ENCODE data around the gene SCYGR1. TPM values are rescaled to one million over a fixed set of nuclear protein-coding genes. Genes with fewer than 3 reads are reported as not detected.
A peak's percentile ranks its signal among the peaks of the same experiment; 100 is the strongest.

The SCYGR1 gene
- total and polyA plus RNA-seq, 5 donors from 2014 or later: not detected

DNA sequence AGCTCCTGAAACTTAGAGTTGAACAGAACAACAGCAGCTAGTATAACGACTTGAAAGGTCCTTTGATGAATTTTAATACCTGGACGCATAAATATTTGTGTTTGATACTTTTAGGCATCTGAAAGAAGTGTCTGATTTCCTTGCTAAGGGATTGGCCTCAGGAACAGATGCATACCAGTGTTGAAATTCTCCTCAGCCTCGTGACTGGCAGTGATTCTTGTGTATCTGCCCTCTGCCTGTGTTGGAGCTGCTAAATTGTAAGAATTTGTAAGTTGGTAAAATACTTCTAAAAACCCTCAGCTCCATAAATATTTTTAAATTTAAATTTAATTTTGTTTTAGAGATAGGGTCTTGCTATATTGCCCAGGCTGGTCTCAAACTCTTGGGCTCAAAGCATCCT is 22.4 kb upstream of the SCYGR1 start:
- Mint-ChIP-seq H3K27ac (no peak overlapping the region), H3K9me3 (no peaks in the 10 kb centered on the region), H3K4me3 (no peak overlapping the region), H3K4me1 (peaks cover 0 to 38% (median 17%) of the 10 kb centered on the region in 4 donors), H3K27me3 (no peaks in the 10 kb centered on the region), H3K36me3 (no peaks in the 10 kb centered on the region)
- no peak for ATAC-seq (ENCODE audit: low read depth in 2 of 2)
- no peaks in the 10 kb centered on the region for H3K9me3 ChIP-seq (ENCODE audit: control insufficient read depth in 2 of 2, low read length in 2 of 2)
- no peak overlapping the region for H3K4me3 ChIP-seq (ENCODE audit: low read depth, low read length)
- no peak for DNase-seq
- peaks cover 4% of the 10 kb centered on the region for H3K4me1 ChIP-seq (ENCODE audit: control insufficient read depth, insufficient read depth, low read length, poor library complexity, severe bottlenecking)
- no peaks in the 10 kb centered on the region for H3K36me3 ChIP-seq (ENCODE audit: control insufficient read depth, insufficient read depth, low read length)
- no peaks in the 10 kb centered on the region for H3K27me3 ChIP-seq (ENCODE audit: control insufficient read depth, insufficient read depth, low read length)
- H3K27ac ChIP-seq (ENCODE audit: insufficient read depth, low read length, poor library complexity, severe bottlenecking): no peak overlapping the region

DNA sequence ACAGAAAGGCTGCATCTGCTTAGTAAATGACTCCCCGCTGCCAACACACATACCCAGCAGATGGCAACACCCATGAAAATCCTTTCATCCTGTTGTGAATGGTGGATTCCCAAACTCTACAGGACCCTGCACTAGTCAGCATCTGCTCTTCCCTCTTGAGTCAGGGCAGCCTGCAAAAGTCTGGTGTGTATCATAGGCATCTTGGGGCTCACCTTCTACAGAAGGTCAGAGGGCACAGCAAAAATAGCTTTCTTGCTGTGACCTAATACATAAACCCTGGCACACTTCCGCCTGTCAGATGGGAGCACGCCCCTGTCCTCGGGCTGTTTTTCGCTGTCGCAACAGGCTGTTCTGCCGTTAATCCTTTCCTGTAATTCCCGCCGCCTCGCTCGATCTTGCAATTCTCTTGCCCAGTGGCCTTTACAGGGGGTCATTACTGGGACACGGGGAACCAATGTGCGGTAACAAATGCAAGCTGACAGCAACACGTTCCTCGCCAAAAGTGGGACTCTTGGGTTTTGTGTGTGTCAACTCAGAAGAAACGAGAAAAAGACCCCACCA is 19.9 kb upstream of the SCYGR1 start:
- no peak for DNase-seq
- ATAC-seq (ENCODE audit: low read depth in 2 of 2): no peak
- Mint-ChIP-seq H3K9me3 (no peaks in the 10 kb centered on the region), H3K27me3 (no peaks in the 10 kb centered on the region), H3K36me3 (no peaks in the 10 kb centered on the region), H3K4me3 (no peak overlapping the region), H3K27ac (no peak overlapping the region), H3K4me1 (peaks cover 0 to 31% (median 14%) of the 10 kb centered on the region in 4 donors)
- no peak overlapping the region for H3K27ac ChIP-seq (ENCODE audit: insufficient read depth, low read length, poor library complexity, severe bottlenecking)
- peaks cover 4% of the 10 kb centered on the region for H3K4me1 ChIP-seq (ENCODE audit: control insufficient read depth, insufficient read depth, low read length, poor library complexity, severe bottlenecking)
- no peaks in the 10 kb centered on the region for H3K27me3 ChIP-seq (ENCODE audit: control insufficient read depth, insufficient read depth, low read length)
- H3K4me3 ChIP-seq (ENCODE audit: low read depth, low read length): no peak overlapping the region
- no peaks in the 10 kb centered on the region for H3K36me3 ChIP-seq (ENCODE audit: control insufficient read depth, insufficient read depth, low read length)
- H3K9me3 ChIP-seq (ENCODE audit: control insufficient read depth in 2 of 2, low read length in 2 of 2): no peaks in the 10 kb centered on the region

DNA sequence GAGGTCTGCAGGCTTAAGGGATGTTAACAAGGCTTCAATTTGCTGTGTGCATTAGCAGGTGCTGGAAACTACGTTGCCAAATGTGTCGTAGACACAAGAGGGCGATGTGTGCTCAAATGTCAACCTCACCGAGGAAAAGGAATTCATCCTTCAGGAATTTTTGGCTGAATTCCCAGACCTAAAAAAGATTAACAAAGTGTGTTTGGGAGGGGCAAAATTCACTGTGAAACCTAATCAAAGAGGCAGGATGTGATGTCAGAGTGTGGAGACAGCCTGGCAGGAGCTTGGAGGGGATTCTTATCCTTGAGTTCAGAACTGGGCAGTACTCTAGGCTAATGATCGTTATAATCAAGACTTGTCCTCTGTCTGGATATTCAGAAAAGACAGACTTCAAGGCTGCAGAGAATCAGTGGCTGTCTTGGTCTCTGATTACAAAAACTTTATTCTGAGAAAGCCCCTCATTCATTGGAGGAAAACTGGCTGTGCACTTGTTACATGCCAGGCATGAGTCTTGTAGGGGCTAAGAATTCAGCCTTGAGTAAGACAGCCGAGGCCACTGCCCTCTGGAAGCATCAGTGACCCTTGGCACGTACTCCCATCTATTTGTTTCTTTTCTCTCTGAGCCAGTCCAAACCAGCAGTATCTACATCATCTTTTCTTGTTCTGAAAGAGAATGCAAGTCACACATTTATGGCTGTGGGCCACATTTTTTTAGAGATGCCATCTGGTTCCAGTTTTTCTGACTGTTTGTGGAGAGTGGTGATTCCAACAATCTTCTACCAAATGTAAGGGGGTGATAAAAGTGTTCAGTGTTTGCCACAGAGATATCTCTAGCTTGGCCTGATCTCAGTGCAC is 18.7 kb upstream of the SCYGR1 start:
- no peaks in the 10 kb centered on the region for H3K9me3 ChIP-seq (ENCODE audit: control insufficient read depth in 2 of 2, low read length in 2 of 2)
- Mint-ChIP-seq H3K4me3 (no peak overlapping the region), H3K27ac (peak overlapping the region in 2 of 3 donors; percentile 22 to 33), H3K36me3 (no peaks in the 10 kb centered on the region), H3K4me1 (peaks cover 0 to 20% (median 8%) of the 10 kb centered on the region in 4 donors), H3K9me3 (peaks cover 0 to 2% (median 0%) of the 10 kb centered on the region in 7 donors), H3K27me3 (no peaks in the 10 kb centered on the region)
- H3K4me1 ChIP-seq (ENCODE audit: control insufficient read depth, insufficient read depth, low read length, poor library complexity, severe bottlenecking): peaks cover 1% of the 10 kb centered on the region
- H3K27ac ChIP-seq (ENCODE audit: insufficient read depth, low read length, poor library complexity, severe bottlenecking): no peak overlapping the region
- no peaks in the 10 kb centered on the region for H3K27me3 ChIP-seq (ENCODE audit: control insufficient read depth, insufficient read depth, low read length)
- H3K36me3 ChIP-seq (ENCODE audit: control insufficient read depth, insufficient read depth, low read length): no peaks in the 10 kb centered on the region
- peak in 1 of 3 donors; percentile 20 for DNase-seq
- ATAC-seq (ENCODE audit: low read depth in 2 of 2): no peak
- no peak overlapping the region for H3K4me3 ChIP-seq (ENCODE audit: low read depth, low read length)

DNA sequence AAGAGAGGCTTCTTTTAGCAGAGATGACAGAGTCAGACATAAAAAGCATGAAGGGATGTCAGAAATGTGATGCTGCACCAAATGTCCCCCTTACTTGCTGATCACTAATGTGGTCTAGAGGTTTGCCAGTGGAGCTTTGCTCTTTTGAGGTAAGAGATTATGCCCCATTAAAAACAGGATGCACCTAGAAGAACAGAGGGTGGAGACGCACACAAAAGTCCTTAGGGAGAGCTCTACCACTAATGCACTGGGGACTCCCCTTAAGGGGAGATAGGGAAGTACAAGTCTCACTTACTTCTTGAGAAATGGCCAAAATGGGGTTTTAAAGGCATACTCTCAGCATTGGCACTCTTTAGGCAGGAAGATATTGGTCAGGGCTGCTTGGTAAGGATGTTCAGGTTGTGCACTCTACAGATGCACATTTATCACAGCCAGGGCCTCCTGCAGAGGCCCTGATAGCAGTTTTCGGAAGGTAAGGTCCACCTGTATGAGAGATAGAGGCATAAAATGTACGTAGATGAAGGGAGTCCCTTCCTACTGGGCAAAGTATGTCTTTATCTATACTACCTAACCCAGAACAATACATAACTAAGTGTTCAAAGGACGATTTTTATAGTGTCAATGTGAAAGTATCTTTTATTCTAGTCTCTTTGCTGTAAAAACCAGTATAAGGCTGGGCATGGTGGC is 17.0 kb upstream of the SCYGR1 start:
- no peak overlapping the region for H3K27ac ChIP-seq (ENCODE audit: insufficient read depth, low read length, poor library complexity, severe bottlenecking)

DNA sequence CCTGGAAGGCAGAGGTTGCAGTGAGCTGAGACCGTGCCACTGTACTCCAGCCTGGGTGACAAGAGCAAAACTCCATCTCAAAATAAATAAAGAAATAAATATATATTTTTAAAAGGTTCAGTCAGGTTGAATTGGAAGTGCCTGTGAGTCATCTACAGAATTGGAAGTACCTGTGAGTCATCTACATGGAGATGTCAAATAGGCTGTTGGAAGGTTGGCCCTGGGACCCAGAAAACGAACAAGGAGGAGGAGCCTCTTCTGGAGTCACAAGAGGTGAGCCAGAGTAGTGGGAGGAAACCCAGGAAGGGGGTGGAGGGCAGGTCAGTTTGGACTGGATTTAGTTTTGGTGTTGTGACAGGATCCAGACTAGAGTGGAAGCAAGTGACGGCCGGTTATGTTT is 15.2 kb upstream of the SCYGR1 start:
- DNase-seq: no peak
- ATAC-seq (ENCODE audit: low read depth in 2 of 2): no peak
- Mint-ChIP-seq H3K4me1 (peaks cover 0 to 11% (median 3%) of the 10 kb centered on the region in 4 donors), H3K36me3 (no peaks in the 10 kb centered on the region), H3K9me3 (peaks cover 0 to 2% (median 0%) of the 10 kb centered on the region in 7 donors), H3K4me3 (no peak overlapping the region), H3K27me3 (no peaks in the 10 kb centered on the region), H3K27ac (no peak overlapping the region)
- Histone ChIP-seq H3K4me3 (ENCODE audit: low read depth, low read length) (no peak overlapping the region), H3K4me1 (ENCODE audit: control insufficient read depth, insufficient read depth, low read length, poor library complexity, severe bottlenecking) (no peaks in the 10 kb centered on the region), H3K27me3 (ENCODE audit: control insufficient read depth, insufficient read depth, low read length) (no peaks in the 10 kb centered on the region), H3K36me3 (ENCODE audit: control insufficient read depth, insufficient read depth, low read length) (no peaks in the 10 kb centered on the region), H3K27ac (ENCODE audit: insufficient read depth, low read length, poor library complexity, severe bottlenecking) (no peak overlapping the region), H3K9me3 (ENCODE audit: control insufficient read depth in 2 of 2, low read length in 2 of 2) (no peaks in the 10 kb centered on the region)

More for the DNA sequence above, 17.0 kb upstream of the SCYGR1 start:
- H3K4me3 ChIP-seq (ENCODE audit: low read depth, low read length): no peak overlapping the region
- no peaks in the 10 kb centered on the region for H3K27me3 ChIP-seq (ENCODE audit: control insufficient read depth, insufficient read depth, low read length)
- DNase-seq: peak in 1 of 3 donors; percentile 9
- H3K4me1 Mint-ChIP-seq: peaks cover 0 to 11% (median 2%) of the 10 kb centered on the region in 4 donors
- H3K4me3 Mint-ChIP-seq: no peak overlapping the region
- H3K27me3 Mint-ChIP-seq: no peaks in the 10 kb centered on the region
- H3K9me3 Mint-ChIP-seq: peaks cover 0 to 2% (median 0%) of the 10 kb centered on the region in 7 donors
- peak overlapping the region in 1 of 3 donors; percentile 72 for H3K27ac Mint-ChIP-seq
- ATAC-seq (ENCODE audit: low read depth in 2 of 2): no peak
- no peaks in the 10 kb centered on the region for H3K36me3 ChIP-seq (ENCODE audit: control insufficient read depth, insufficient read depth, low read length)
- H3K9me3 ChIP-seq (ENCODE audit: control insufficient read depth in 2 of 2, low read length in 2 of 2): no peaks in the 10 kb centered on the region
- no peaks in the 10 kb centered on the region for H3K36me3 Mint-ChIP-seq
- no peaks in the 10 kb centered on the region for H3K4me1 ChIP-seq (ENCODE audit: control insufficient read depth, insufficient read depth, low read length, poor library complexity, severe bottlenecking)

DNA sequence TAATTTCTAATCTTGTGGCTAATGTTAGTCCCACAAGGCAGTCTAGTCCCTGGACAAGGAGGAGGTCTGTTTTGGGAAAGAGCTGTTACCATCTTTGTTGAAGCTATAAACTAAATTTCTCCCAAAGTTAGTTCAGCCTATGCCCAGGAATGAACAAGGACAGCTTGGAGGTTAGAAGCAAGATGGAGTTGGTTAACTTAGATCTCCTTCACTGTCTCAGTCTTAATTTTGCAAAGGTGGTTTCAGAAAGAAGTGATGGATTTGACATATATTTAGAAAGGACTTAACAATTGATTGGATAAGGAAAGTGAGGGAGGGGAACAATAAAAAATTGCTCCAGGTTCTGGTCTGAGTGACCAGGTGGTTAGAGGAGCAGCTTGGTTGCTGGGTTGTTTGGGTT is 14.6 kb upstream of the SCYGR1 start:
- Histone ChIP-seq H3K36me3 (ENCODE audit: control insufficient read depth, insufficient read depth, low read length) (no peaks in the 10 kb centered on the region), H3K9me3 (ENCODE audit: control insufficient read depth in 2 of 2, low read length in 2 of 2) (no peaks in the 10 kb centered on the region), H3K27ac (ENCODE audit: insufficient read depth, low read length, poor library complexity, severe bottlenecking) (no peak overlapping the region), H3K4me3 (ENCODE audit: low read depth, low read length) (no peak overlapping the region), H3K4me1 (ENCODE audit: control insufficient read depth, insufficient read depth, low read length, poor library complexity, severe bottlenecking) (no peaks in the 10 kb centered on the region), H3K27me3 (ENCODE audit: control insufficient read depth, insufficient read depth, low read length) (no peaks in the 10 kb centered on the region)
- DNase-seq (no peak), ATAC-seq (ENCODE audit: low read depth in 2 of 2) (no peak)
- H3K4me1 Mint-ChIP-seq: peaks cover 0 to 15% (median 5%) of the 10 kb centered on the region in 4 donors
- peaks cover 0 to 2% (median 0%) of the 10 kb centered on the region in 7 donors for H3K9me3 Mint-ChIP-seq
- no peaks in the 10 kb centered on the region for H3K27me3 Mint-ChIP-seq
- H3K27ac Mint-ChIP-seq: peak overlapping the region in 1 of 3 donors; percentile 18
- H3K4me3 Mint-ChIP-seq: no peak overlapping the region
- H3K36me3 Mint-ChIP-seq: no peaks in the 10 kb centered on the region

DNA sequence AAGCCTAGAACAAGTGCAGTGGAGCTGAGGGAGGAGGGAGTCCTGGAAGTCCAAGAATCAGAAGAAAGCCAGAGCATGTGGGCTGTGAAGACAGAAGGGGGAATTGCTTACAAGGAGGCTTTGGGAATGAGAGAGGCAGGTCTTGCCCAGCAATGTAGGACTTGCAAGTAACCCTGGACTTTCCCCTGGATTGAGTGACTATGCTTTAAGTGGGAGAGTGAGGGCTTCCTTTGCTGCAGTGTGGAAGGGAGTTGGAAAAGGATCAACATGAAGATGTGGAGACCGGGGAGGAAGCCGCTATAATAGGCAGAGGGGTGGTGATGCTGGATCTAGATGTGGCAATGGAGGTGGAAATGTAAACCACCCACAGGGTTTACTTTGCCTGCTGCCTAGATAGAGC is 13.8 kb upstream of the SCYGR1 start:
- no peak for ATAC-seq (ENCODE audit: low read depth in 2 of 2)
- Mint-ChIP-seq H3K27me3 (no peaks in the 10 kb centered on the region), H3K9me3 (peaks cover 0 to 2% (median 0%) of the 10 kb centered on the region in 7 donors), H3K27ac (no peak overlapping the region), H3K36me3 (no peaks in the 10 kb centered on the region), H3K4me1 (peaks cover 0 to 15% (median 5%) of the 10 kb centered on the region in 4 donors), H3K4me3 (no peak overlapping the region)
- DNase-seq: no peak
- Histone ChIP-seq H3K36me3 (ENCODE audit: control insufficient read depth, insufficient read depth, low read length) (no peaks in the 10 kb centered on the region), H3K4me3 (ENCODE audit: low read depth, low read length) (no peak overlapping the region), H3K27ac (ENCODE audit: insufficient read depth, low read length, poor library complexity, severe bottlenecking) (no peak overlapping the region), H3K4me1 (ENCODE audit: control insufficient read depth, insufficient read depth, low read length, poor library complexity, severe bottlenecking) (no peaks in the 10 kb centered on the region), H3K27me3 (ENCODE audit: control insufficient read depth, insufficient read depth, low read length) (no peaks in the 10 kb centered on the region), H3K9me3 (ENCODE audit: control insufficient read depth in 2 of 2, low read length in 2 of 2) (no peaks in the 10 kb centered on the region)

Measured in CD4-positive, CD25-positive, alpha-beta regulatory T cell (primary cell).